ENCODE measurements around the gene PARD3B. TPM values are rescaled to one million over a fixed set of nuclear protein-coding genes. Genes with fewer than 3 reads are reported as not detected.

PARD3B gene
- total and polyA plus RNA-seq, 2 experiments from 2014 or later, result 4.3 to 8.5 TPM

DNA sequence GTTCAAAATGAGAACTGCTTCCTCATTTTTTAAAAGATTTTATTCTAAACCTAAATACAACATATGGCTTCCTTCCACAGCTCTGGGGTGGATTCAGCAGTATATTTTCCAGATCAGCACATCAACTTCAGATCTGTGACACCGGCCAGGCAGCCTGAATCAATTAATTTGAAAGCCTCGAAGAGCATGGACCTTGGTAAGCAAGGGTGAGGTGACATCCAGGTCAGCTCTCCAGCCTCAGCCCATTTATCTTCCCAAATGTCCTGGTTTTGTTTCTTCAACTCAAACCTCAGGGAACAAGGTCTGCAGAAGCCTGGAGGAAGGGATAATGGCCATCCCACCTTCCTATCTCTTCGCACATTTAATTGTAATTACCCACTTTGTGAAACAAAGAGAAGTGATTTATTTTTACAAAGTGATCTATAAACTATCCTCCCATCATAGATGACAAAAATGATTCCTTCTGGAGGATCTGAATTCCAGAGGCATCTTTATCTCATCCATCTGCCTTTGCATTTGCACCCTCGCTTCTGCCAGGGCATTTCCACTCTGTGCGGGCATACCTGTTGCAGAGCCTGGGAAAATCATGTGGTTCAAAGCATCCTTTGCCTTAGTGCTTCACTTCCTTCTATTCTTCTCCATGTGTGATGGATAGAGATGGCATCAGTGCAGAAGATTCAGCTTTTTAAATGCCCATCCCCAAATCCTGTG, 648.0 kb downstream of the PARD3B start:
- Histone ChIP-seq H3K27me3 (no peaks in the 10 kb centered on the region), H3K9me3 (ENCODE audit: low read depth) (no peaks in the 10 kb centered on the region), H3K27ac (no peak overlapping the region), H3K4me1 (ENCODE audit: low read depth) (no peaks in the 10 kb centered on the region), H3K4me3 (no peak overlapping the region), H3K36me3 (no peaks in the 10 kb centered on the region)
- TF ChIP-seq, protein P1, sequence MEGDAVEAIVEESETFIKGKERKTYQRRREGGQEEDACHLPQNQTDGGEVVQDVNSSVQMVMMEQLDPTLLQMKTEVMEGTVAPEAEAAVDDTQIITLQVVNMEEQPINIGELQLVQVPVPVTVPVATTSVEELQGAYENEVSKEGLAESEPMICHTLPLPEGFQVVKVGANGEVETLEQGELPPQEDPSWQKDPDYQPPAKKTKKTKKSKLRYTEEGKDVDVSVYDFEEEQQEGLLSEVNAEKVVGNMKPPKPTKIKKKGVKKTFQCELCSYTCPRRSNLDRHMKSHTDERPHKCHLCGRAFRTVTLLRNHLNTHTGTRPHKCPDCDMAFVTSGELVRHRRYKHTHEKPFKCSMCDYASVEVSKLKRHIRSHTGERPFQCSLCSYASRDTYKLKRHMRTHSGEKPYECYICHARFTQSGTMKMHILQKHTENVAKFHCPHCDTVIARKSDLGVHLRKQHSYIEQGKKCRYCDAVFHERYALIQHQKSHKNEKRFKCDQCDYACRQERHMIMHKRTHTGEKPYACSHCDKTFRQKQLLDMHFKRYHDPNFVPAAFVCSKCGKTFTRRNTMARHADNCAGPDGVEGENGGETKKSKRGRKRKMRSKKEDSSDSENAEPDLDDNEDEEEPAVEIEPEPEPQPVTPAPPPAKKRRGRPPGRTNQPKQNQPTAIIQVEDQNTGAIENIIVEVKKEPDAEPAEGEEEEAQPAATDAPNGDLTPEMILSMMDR (IDR thresholded peaks at IDR 0.05; ENCODE audit: low read depth, low read length), result no peak
- DNase-seq (ENCODE audit: low read depth in 1 of 2, low spot score in 1 of 2), result no peak

DNA sequence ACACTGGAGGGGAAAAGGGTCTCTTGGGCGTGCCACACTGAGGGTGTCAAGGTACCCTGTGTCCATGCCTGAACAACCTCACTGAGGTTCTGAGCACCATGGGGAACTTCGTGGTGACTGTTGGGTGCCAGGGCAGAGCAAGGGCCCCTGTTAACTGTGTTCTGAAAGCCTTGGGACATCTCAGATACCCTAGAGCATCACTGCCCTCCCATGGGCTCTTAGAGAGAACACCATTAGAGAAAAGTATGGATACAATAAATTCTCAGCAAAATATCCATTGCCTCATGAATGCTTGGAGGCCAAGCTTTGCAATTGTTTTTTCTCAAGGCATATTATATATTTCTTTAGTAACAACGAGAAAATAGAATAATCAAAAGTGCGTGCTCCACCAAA, 648.6 kb downstream of the PARD3B start:
- no peaks in the 10 kb centered on the region for H3K4me1 ChIP-seq (ENCODE audit: low read depth)
- DNase-seq (ENCODE audit: low read depth in 1 of 2, low spot score in 1 of 2), result no peak
- no peak overlapping the region for H3K27ac ChIP-seq
- H3K9me3 ChIP-seq (ENCODE audit: low read depth), result no peaks in the 10 kb centered on the region
- no peak overlapping the region for H3K4me3 ChIP-seq
- H3K36me3 ChIP-seq, result no peaks in the 10 kb centered on the region
- TF ChIP-seq, protein P1 (IDR thresholded peaks at IDR 0.05; ENCODE audit: low read depth, low read length), result no peak
- H3K27me3 ChIP-seq, result no peaks in the 10 kb centered on the region

DNA sequence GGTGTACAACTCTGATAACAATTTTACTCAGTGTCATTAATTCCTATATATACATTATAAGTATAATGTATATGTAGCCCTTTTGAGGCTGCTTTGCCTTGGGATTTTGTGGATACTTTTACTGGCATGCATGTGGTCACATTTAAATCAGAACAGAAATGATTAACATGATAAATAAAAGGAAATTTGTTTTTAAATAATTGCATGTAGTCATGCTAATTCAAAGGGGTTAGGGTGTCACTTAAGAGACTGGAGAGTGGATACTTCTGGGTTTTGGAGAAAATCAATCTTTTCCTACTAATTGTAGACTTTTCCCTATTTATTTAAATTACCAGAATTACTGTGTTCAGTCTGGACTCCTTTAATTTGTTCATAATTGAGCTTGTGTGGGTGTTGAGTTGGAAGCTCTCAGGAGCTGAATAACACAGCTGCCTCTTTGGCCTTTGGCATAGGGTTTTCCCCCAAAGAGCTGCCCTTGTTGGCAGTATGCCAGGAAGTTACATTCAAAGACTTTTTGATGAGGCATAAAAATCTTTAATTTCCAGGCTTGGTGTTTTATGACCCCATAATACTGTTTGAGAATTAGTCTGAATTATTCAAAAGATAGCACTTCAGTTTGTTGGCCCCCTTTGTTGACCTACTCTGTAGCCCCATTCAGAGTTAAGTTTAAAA, 652.3 kb downstream of the PARD3B start:
- peaks cover 3% of the 10 kb centered on the region for H3K4me1 ChIP-seq (ENCODE audit: low read depth)
- TF ChIP-seq, protein P1 (IDR thresholded peaks at IDR 0.05; ENCODE audit: low read depth, low read length), result no peak

DNA sequence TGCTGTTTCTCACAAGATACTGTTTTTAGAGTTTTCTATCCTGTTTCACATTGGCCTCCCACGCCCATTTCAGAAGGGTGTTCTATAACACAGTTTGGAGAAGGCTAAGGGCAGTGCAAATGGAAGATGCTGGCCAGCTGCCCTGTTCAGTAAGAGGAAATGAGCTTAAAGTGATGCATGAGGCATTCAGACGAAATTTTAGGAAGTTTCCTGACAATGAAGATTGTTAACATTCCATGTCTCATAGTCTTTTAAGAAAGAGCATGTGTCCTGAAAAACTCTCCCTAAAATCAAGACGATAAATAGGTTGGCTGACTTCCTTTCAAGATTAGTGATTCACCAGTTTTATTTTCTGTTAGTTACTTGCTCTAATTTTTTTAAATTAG, 652.9 kb downstream of the PARD3B start:
- no peak overlapping the region for H3K27ac ChIP-seq

More for the DNA sequence above, 652.3 kb downstream of the PARD3B start:
- Histone ChIP-seq H3K27me3 (no peaks in the 10 kb centered on the region), H3K9me3 (ENCODE audit: low read depth) (peaks cover 4% of the 10 kb centered on the region), H3K4me3 (no peak overlapping the region), H3K27ac (no peak overlapping the region), H3K36me3 (no peaks in the 10 kb centered on the region)
- no peak for DNase-seq (ENCODE audit: low read depth in 1 of 2, low spot score in 1 of 2)

DNA sequence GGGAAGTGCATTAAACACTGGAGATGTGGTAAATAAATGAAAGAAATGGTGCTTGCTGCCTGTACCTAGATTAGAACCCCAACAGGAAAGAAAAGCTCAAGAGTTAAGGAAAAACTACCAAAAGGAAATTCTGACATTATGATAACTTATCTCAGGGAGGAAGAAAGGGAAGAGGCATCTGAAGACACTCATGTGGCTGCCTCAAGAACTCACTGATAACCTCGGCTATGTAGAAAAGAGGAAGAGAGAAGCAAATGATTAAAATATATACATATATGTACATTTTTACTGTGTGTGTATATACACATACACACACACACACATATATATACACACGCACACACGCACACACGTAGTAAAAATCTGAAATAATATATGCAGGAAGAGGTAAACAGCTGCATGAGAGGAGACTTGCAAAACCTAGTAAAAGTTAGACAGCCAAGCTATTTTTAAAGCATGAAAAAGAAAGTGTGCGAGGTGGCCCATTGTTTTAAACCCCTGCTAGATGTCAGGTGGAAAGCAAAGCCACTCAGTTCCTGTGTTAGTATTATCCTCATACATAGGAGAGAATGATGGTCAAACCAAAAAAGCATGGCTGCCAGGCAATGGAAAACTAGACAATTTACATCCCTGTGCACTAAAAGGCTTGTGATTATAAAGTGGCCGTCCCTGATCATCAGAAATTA, 654.0 kb downstream of the PARD3B start:
- no peaks in the 10 kb centered on the region for H3K27me3 ChIP-seq
- peaks cover 3% of the 10 kb centered on the region for H3K4me1 ChIP-seq (ENCODE audit: low read depth)
- peaks cover 4% of the 10 kb centered on the region for H3K9me3 ChIP-seq (ENCODE audit: low read depth)
- TF ChIP-seq, protein P1 (IDR thresholded peaks at IDR 0.05; ENCODE audit: low read depth, low read length), result no peak
- H3K4me3 ChIP-seq, result no peak overlapping the region
- H3K27ac ChIP-seq, result no peak overlapping the region
- DNase-seq (ENCODE audit: low read depth in 1 of 2, low spot score in 1 of 2), result no peak
- H3K36me3 ChIP-seq, result no peaks in the 10 kb centered on the region

More for the DNA sequence above, 652.9 kb downstream of the PARD3B start:
- H3K9me3 ChIP-seq (ENCODE audit: low read depth), result peaks cover 4% of the 10 kb centered on the region
- H3K4me3 ChIP-seq, result no peak overlapping the region
- peak in 1 of 2 donors; percentile 84 for DNase-seq (ENCODE audit: low read depth in 1 of 2, low spot score in 1 of 2)
- H3K27me3 ChIP-seq, result no peaks in the 10 kb centered on the region
- TF ChIP-seq, protein P1 (IDR thresholded peaks at IDR 0.05; ENCODE audit: low read depth, low read length), result no peak
- peaks cover 3% of the 10 kb centered on the region for H3K4me1 ChIP-seq (ENCODE audit: low read depth)
- no peaks in the 10 kb centered on the region for H3K36me3 ChIP-seq
